Measurements from ENCODE around the gene GAS2. TPM values are rescaled to one million over a fixed set of nuclear protein-coding genes. Genes with fewer than 3 reads are reported as not detected.

Gene GAS2
- polyA plus RNA-seq, 1 donor from 2014 or later, result 8.0 TPM

DNA sequence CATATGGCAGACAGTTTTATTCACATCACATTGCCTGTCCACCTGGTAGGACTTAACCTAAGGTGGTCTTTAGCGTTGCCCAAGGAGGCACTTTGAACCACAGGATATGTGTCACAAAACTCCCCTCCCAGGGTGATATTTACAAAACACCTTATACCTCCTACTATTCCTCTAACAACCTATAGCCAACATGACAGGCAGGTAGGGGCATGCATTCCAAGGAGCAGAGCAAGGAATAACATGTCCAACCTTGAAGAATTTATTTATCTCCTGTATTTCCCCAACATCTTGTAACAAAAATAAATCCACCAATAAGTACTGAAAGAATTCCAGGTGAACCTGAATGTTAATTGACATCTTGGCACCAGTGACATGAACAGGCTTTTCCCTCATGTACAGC is 102.7 kb downstream of the GAS2 start:
- no peaks in the 10 kb centered on the region for H3F3A ChIP-seq (ENCODE audit: insufficient read depth, low read length, poor library complexity, severe bottlenecking)
- H3K79me2 ChIP-seq (replicated peaks; ENCODE audit: insufficient read depth, low read length), result no peaks in the 10 kb centered on the region
- no peaks in the 10 kb centered on the region for H4K20me1 ChIP-seq (ENCODE audit: insufficient read depth)
- no peak overlapping the region for H3K4me2 ChIP-seq (ENCODE audit: low read length)
- TF ChIP-seq EZH2 (IDR thresholded peaks at IDR 0.05; ENCODE audit: borderline replicate concordance, insufficient read depth, low read length, poor library complexity, severe bottlenecking) (no peak), CTCF (IDR thresholded peaks at IDR 0.05; ENCODE audit: poor library complexity, severe bottlenecking) (no peak), POLR2AphosphoS5 (IDR thresholded peaks at IDR 0.05) (no peak), MXI1 (conservative IDR thresholded peaks at IDR 0.05; ENCODE audit: poor library complexity, severe bottlenecking) (no peak)
- no peak overlapping the region for H3K27ac ChIP-seq (ENCODE audit: low read length)
- H3K36me3 ChIP-seq (ENCODE audit: insufficient read depth, low read length), result no peaks in the 10 kb centered on the region
- no peak overlapping the region for H2AFZ ChIP-seq (ENCODE audit: low read depth, low read length)
- H3K4me3 ChIP-seq (ENCODE audit: low read length), result no peak overlapping the region
- no peaks in the 10 kb centered on the region for H3K9me3 ChIP-seq (ENCODE audit: low read length)
- no peak overlapping the region for H3K9ac ChIP-seq (ENCODE audit: low read length)
- H3K9me2 ChIP-seq (ENCODE audit: insufficient read depth, low read length), result no peaks in the 10 kb centered on the region
- no peaks in the 10 kb centered on the region for H3K27me3 ChIP-seq (ENCODE audit: insufficient read depth, low read depth, low read length)

DNA sequence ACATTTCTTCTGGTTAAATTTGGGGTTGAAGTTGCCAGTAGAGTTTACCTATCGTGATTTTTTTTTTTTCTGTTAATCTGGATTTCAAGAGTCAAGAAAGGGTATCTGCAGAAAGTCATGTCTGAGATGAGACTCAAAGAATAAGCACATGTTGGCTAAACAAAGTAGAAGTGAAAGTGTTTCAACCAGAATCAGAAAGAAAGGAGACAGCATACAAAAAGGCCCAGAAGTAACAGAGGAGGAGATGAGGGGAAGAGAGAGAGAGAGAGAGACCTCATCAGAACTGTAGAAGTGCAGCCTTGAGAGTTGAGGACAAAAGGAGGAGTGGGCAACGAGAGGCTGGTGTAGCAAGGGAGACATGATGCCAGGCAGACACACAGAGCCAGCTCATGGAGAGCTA is 108.3 kb downstream of the GAS2 start:
- Histone ChIP-seq H3K36me3 (ENCODE audit: insufficient read depth, low read length) (no peaks in the 10 kb centered on the region), H3K4me2 (ENCODE audit: low read length) (no peak overlapping the region)
- TF ChIP-seq TAF1 (IDR thresholded peaks at IDR 0.05; ENCODE audit: low read depth), result no peak
- TF ChIP-seq CTCF (IDR thresholded peaks at IDR 0.05; ENCODE audit: poor library complexity, severe bottlenecking), result no peak
- no peak for TF ChIP-seq MXI1 (conservative IDR thresholded peaks at IDR 0.05; ENCODE audit: poor library complexity, severe bottlenecking)
- no peak for TF ChIP-seq RAD21 (conservative IDR thresholded peaks at IDR 0.05)

DNA sequence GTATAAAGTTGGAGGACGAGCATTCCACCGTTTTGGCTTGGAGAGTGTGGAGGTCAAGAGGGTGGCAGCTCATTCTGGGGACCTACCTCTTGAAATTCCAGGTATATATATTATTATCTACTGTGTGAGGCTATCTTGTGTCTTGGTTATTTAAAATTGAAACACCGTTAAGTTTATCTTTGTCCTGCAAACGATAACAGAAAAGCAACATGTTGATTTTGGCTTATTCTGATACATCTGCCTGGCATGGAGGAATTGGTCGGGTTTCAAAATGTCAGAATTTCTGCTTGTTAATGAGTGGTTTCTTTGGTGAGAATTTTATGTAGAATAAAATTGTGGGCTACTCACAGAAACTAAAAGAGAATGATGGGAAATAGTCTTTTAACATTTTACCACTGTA is 108.8 kb downstream of the GAS2 start:
- H3K9me2 ChIP-seq (ENCODE audit: insufficient read depth, low read length), result no peaks in the 10 kb centered on the region
- no peaks in the 10 kb centered on the region for H3K9me3 ChIP-seq (ENCODE audit: low read length)
- H3K79me2 ChIP-seq (replicated peaks; ENCODE audit: insufficient read depth, low read length), result no peaks in the 10 kb centered on the region
- no peak for TF ChIP-seq EZH2 (IDR thresholded peaks at IDR 0.05; ENCODE audit: borderline replicate concordance, insufficient read depth, low read length, poor library complexity, severe bottlenecking)
- TF ChIP-seq SMC3 (conservative IDR thresholded peaks at IDR 0.05; ENCODE audit: poor library complexity), result no peak
- no peak for TF ChIP-seq RAD21 (conservative IDR thresholded peaks at IDR 0.05)
- no peak for TF ChIP-seq CTCF (IDR thresholded peaks at IDR 0.05; ENCODE audit: poor library complexity, severe bottlenecking)
- TF ChIP-seq, protein P1, sequence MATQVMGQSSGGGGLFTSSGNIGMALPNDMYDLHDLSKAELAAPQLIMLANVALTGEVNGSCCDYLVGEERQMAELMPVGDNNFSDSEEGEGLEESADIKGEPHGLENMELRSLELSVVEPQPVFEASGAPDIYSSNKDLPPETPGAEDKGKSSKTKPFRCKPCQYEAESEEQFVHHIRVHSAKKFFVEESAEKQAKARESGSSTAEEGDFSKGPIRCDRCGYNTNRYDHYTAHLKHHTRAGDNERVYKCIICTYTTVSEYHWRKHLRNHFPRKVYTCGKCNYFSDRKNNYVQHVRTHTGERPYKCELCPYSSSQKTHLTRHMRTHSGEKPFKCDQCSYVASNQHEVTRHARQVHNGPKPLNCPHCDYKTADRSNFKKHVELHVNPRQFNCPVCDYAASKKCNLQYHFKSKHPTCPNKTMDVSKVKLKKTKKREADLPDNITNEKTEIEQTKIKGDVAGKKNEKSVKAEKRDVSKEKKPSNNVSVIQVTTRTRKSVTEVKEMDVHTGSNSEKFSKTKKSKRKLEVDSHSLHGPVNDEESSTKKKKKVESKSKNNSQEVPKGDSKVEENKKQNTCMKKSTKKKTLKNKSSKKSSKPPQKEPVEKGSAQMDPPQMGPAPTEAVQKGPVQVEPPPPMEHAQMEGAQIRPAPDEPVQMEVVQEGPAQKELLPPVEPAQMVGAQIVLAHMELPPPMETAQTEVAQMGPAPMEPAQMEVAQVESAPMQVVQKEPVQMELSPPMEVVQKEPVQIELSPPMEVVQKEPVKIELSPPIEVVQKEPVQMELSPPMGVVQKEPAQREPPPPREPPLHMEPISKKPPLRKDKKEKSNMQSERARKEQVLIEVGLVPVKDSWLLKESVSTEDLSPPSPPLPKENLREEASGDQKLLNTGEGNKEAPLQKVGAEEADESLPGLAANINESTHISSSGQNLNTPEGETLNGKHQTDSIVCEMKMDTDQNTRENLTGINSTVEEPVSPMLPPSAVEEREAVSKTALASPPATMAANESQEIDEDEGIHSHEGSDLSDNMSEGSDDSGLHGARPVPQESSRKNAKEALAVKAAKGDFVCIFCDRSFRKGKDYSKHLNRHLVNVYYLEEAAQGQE (IDR thresholded peaks at IDR 0.05; ENCODE audit: borderline replicate concordance), result no peak
- TF ChIP-seq POLR2AphosphoS5 (IDR thresholded peaks at IDR 0.05), result no peak
- no peak for TF ChIP-seq MXI1 (conservative IDR thresholded peaks at IDR 0.05; ENCODE audit: poor library complexity, severe bottlenecking)
- no peak for TF ChIP-seq EP300 (conservative IDR thresholded peaks at IDR 0.05; ENCODE audit: poor library complexity, severe bottlenecking)
- H3F3A ChIP-seq (ENCODE audit: insufficient read depth, low read length, poor library complexity, severe bottlenecking), result no peaks in the 10 kb centered on the region
- H2AFZ ChIP-seq (ENCODE audit: low read depth, low read length), result no peak overlapping the region
- no peaks in the 10 kb centered on the region for H3K27me3 ChIP-seq (ENCODE audit: insufficient read depth, low read depth, low read length)
- H4K20me1 ChIP-seq (ENCODE audit: insufficient read depth), result no peaks in the 10 kb centered on the region
- H3K36me3 ChIP-seq (ENCODE audit: insufficient read depth, low read length), result no peaks in the 10 kb centered on the region
- H3K4me3 ChIP-seq (ENCODE audit: low read length), result no peak overlapping the region
- no peak overlapping the region for H3K4me2 ChIP-seq (ENCODE audit: low read length)
- no peak overlapping the region for H3K9ac ChIP-seq (ENCODE audit: low read length)
- no peak overlapping the region for H3K27ac ChIP-seq (ENCODE audit: low read length)

More for the DNA sequence above, 108.3 kb downstream of the GAS2 start:
- H2AFZ ChIP-seq (ENCODE audit: low read depth, low read length), result no peak overlapping the region
- H3K4me3 ChIP-seq (ENCODE audit: low read length), result no peak overlapping the region
- no peak overlapping the region for H3K27ac ChIP-seq (ENCODE audit: low read length)
- H3F3A ChIP-seq (ENCODE audit: insufficient read depth, low read length, poor library complexity, severe bottlenecking), result no peaks in the 10 kb centered on the region
- H3K9me3 ChIP-seq (ENCODE audit: low read length), result no peaks in the 10 kb centered on the region
- no peaks in the 10 kb centered on the region for H3K9me2 ChIP-seq (ENCODE audit: insufficient read depth, low read length)
- no peaks in the 10 kb centered on the region for H3K79me2 ChIP-seq (replicated peaks; ENCODE audit: insufficient read depth, low read length)
- H3K9ac ChIP-seq (ENCODE audit: low read length), result no peak overlapping the region
- H3K27me3 ChIP-seq (ENCODE audit: insufficient read depth, low read depth, low read length), result no peaks in the 10 kb centered on the region
- H4K20me1 ChIP-seq (ENCODE audit: insufficient read depth), result no peaks in the 10 kb centered on the region

Data from neural cell (in vitro differentiated cells).